Sigmoid colon (tissue), 7 donors: Measurements from ENCODE around the gene LAMB2. TPM values are rescaled to one million over a fixed set of nuclear protein-coding genes. Genes with fewer than 3 reads are reported as not detected.
A peak's percentile ranks its signal among the peaks of the same experiment; 100 is the strongest.

Experiments
- DNase-seq: peaks from one replicate; pipeline ENCODE4 v3.0.0-alpha.2; 2019
- H3K27ac ChIP-seq, 4 donors: fragments of 200-600 bp; sonication (generic); one replicate each; pipeline ENCODE4 v1.5.1; 2016 to 2019; ENCODE audit warnings: mild to moderate bottlenecking in 1 of 4
- H3K27me3 ChIP-seq, 3 donors: fragments of 200-600 bp; sonication (generic); one replicate each; pipeline ENCODE4 v1.5.1; 2019; ENCODE audit warnings: mild to moderate bottlenecking in 1 of 3
- H3K36me3 ChIP-seq, 4 donors: fragments of 200-600 bp; sonication (generic); one replicate each; pipeline ENCODE4 v1.5.1; 2016 to 2019
- H3K4me1 ChIP-seq, 4 donors: fragments of 200-600 bp; sonication (generic); one replicate each; pipeline ENCODE4 v1.5.1; 2017 to 2019
- H3K4me3 ChIP-seq, 4 donors: fragments of 200-600 bp; sonication (generic); one replicate each; pipeline ENCODE4 v1.5.1; 2017 to 2019; ENCODE audit warnings: mild to moderate bottlenecking in 2 of 4, moderate library complexity in 1 of 4
- H3K9me3 ChIP-seq, 4 donors: fragments of 200-600 bp in 3 of 4; sonication (generic) in 3 of 4; one replicate each; pipeline versions ENCODE4 v1.5.1 to v1.6.1; 2013 to 2019
- EP300 ChIP-seq, 4 donors: sonication (generic); formaldehyde crosslinking; IDR thresholded peaks; one replicate each; pipeline ENCODE4 v1.6.1; 2017; ENCODE audit warnings: antibody characterized with exemption in 4 of 4
- POLR2A ChIP-seq, 2 donors: fragments of 450-650 bp; IDR thresholded peaks; one replicate each; pipeline ENCODE4 v1.6.1; 2016; ENCODE audit warnings: antibody characterized with exemption in 2 of 2, mild to moderate bottlenecking in 2 of 2, moderate library complexity in 2 of 2
- POLR2AphosphoS5 ChIP-seq, 4 donors: sonication (generic); formaldehyde crosslinking; IDR thresholded peaks; one replicate each; pipeline ENCODE4 v1.6.1; 2017; ENCODE audit warnings: antibody characterized with exemption in 4 of 4
- WGBS, 2 donors: extraction: QIAGEN DNeasy Blood & Tissue Kit; methylation state at CpG; one replicate each; pipeline ENCODE4 v1.1.7; 2013; 5-methylcytosine and 5-hydroxymethylcytosine counted together
- intact Hi-C: fragments of 100-400 bp; cut with DNase I; formaldehyde crosslinking; loops from one replicate; pipeline ENCODE4 v1.15.1; 2023
- polyA plus RNA-seq, 3 donors: library from polyadenylated mRNA; stranded (reverse); fragments of 200-250 nt; gene quantifications; one replicate each; pipeline ENCODE4 v1.2.3, GENCODE V29; 2013
- total RNA-seq, 4 donors: library from RNA; depleted of rRNA; stranded (reverse); fragments of >200 nt; gene quantifications; one replicate each; pipeline ENCODE4 v1.1.0, GENCODE V29; 2016
- TF ChIP-seq, protein P1 (sequence below), 4 experiments: fragments of 450-650 bp in 3 of 4; fragments of 200-600 bp in 1 of 4; IDR thresholded peaks; one replicate each; pipeline ENCODE4 v1.5.1; 2016 to 2019; ENCODE audit warnings: antibody characterized with exemption in 4 of 4, mild to moderate bottlenecking in 3 of 4, moderate library complexity in 2 of 4
- donor health status: healthy with polysubstance abuse.
- donor health status: Bipolar disorder and iron deficiency.
- donor health status: healthy.

The LAMB2 gene
- total and polyA plus RNA-seq, 7 donors = 10.2 to 612 (median 252) TPM

DNA sequence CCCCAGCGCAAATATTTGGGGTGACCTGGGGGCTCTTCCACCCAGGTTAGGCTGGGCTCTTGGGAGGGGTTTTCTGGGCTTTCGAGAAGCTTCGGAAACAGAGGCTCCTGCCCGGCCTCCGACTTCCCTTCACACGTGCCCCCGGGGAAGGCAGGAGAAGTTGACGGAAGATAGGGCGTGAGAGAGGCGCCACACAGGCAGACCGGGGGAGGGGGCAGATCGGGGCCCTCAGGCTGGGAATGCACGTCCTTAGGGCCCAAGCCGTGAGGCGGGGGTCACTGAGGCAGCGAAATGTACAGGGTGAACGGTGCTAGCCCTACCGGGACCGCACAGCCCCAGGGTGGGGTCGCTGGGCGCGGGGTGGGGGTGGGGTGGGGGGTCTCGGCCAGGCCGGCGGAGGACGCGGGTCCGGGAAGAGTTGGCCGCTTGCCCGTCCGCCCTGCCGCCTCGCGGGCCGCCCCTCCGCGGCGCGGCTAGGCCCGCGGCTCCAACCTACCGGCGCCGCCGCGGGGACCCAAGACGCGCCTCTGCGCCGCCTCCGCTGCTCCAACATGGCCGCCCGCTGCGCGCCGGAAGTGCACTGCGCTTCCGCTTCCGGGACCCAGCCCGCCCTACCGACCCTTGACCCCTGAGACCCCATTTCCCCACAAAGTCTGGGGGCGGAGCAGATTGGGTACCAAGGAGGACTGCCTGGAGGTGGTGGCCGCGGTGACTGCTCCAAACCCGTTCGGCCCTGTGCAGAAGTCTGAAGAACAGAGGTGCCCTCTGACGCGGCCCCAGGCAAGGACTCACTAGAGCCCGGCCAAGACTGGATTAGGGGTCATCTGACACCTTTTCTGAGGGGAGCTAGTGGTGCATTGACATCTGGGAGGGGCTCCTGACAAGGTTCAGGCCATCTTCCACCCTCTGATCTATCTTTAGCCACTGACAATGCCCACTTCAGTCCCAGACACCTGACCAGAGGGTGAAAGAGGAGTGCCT lies 33.2 kb upstream of the LAMB2 start, which contains the start of gene CCDC71:
Gene CCDC71 (minus strand): TSS at position 561 of the 981 bp plus-strand sequence. CDS start 2,123 bp downstream, outside the sequence.
- peak; percentile 86 for DNase-seq
- peak; percentile 67 to 94 (median 83) for TF ChIP-seq POLR2AphosphoS5 (IDR thresholded peaks at IDR 0.05)
- no peak for TF ChIP-seq EP300 (IDR thresholded peaks at IDR 0.05)
- TF ChIP-seq, protein P1, sequence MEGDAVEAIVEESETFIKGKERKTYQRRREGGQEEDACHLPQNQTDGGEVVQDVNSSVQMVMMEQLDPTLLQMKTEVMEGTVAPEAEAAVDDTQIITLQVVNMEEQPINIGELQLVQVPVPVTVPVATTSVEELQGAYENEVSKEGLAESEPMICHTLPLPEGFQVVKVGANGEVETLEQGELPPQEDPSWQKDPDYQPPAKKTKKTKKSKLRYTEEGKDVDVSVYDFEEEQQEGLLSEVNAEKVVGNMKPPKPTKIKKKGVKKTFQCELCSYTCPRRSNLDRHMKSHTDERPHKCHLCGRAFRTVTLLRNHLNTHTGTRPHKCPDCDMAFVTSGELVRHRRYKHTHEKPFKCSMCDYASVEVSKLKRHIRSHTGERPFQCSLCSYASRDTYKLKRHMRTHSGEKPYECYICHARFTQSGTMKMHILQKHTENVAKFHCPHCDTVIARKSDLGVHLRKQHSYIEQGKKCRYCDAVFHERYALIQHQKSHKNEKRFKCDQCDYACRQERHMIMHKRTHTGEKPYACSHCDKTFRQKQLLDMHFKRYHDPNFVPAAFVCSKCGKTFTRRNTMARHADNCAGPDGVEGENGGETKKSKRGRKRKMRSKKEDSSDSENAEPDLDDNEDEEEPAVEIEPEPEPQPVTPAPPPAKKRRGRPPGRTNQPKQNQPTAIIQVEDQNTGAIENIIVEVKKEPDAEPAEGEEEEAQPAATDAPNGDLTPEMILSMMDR (IDR thresholded peaks at IDR 0.05) = no peak
- TF ChIP-seq POLR2A (IDR thresholded peaks at IDR 0.05) = peak in 1 of 2 donors; percentile 12
- H3K27ac ChIP-seq = peak within 1 kb of the TSS; percentile 85 to 92 (median 88)
- peaks cover 0 to 32% (median 27%) of the 10 kb centered on the region in 4 donors for H3K4me1 ChIP-seq
- no peaks in the 10 kb centered on the region for H3K27me3 ChIP-seq
- peak within 1 kb of the TSS; percentile 79 to 96 (median 86) for H3K4me3 ChIP-seq
- intact Hi-C loops = loop anchor here (5.0 kb wide), 1 partner anchor 34 kb away; the partner anchor contains the start of gene LAMB2
- peaks cover 0 to 18% (median 11%) of the 10 kb centered on the region in 4 donors for H3K36me3 ChIP-seq
- H3K9me3 ChIP-seq = no peaks in the 10 kb centered on the region
- 5 to 6% methylated on average over 69 of the region's 69 CpGs for WGBS, 2 donors

DNA sequence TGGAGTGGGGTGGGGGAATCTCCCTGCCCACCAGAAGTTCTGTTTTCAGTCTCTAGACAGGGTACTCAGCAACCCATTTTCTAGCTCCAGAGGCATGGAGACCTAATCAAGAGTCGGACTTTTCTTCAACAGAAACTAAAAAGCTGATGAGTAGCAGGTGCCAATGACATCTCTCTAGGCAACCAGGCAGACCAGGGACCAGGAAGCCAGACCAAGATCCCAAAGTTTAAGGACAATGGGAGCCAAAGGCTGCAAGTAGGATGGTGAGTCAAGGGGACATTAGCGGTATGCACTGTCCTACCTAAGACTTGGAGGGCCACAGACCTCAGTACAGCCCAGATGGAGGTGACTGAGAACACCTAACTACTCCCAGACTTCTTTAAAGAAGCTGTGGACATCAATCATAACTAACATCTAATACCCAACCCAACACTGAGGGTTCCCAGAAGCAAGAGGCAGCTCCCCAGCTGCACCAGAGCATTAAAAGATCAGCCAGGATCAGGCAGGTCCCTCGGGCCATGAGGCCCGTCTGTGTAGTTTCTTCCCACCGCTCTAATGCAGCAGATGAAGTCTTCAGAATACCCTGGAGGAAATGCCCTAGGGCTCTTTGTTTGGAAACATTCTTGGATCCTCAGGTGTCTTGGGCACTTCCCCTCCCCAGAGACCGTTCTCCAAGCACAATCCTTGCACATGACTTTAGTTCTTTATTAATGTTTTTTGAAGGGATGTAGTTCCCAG lies 32.3 kb upstream of the LAMB2 start:
- Histone ChIP-seq H3K27me3 (no peaks in the 10 kb centered on the region), H3K4me1 (peaks cover 0 to 23% (median 19%) of the 10 kb centered on the region in 4 donors), H3K36me3 (peaks cover 0 to 18% (median 11%) of the 10 kb centered on the region in 4 donors), H3K27ac (peak overlapping the region; percentile 85 to 92 (median 88)), H3K9me3 (no peaks in the 10 kb centered on the region), H3K4me3 (peak overlapping the region; percentile 79 to 96 (median 86))
- TF ChIP-seq EP300 (IDR thresholded peaks at IDR 0.05) (no peak), POLR2A (IDR thresholded peaks at IDR 0.05) (no peak), POLR2AphosphoS5 (IDR thresholded peaks at IDR 0.05) (no peak)
- TF ChIP-seq, protein P1 (IDR thresholded peaks at IDR 0.05) = no peak
- DNase-seq = no peak
- WGBS, 2 donors = 40 to 59% methylated on average over 6 of the region's 6 CpGs
- intact Hi-C loops = loop anchor here (5.0 kb wide), 1 partner anchor 33 kb away; the partner anchor contains the start of gene LAMB2

DNA sequence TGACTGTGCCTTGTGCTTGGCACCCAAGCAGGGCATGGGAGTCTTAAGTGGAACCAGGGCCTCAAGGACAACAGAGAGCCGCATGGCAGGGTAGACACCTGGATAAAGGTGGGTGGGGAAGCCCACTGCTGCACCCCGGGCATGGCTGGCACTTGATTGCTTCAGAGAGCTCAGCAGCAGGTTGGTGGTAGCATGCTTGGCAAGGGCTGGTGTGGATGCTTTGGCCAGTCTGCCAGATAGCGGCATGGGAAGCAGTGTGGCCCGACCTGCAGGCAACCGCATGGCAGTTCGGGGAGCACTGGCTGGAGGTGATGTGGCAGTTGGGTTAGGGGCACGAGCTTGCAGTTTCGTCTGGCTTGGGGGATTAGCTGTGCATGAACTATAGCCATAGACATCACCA lies 30.8 kb upstream of the LAMB2 start:
- DNase-seq = no peak
- H3K4me1 ChIP-seq = peaks cover 0 to 23% (median 18%) of the 10 kb centered on the region in 4 donors
- peaks cover 0 to 18% (median 11%) of the 10 kb centered on the region in 4 donors for H3K36me3 ChIP-seq
- no peaks in the 10 kb centered on the region for H3K9me3 ChIP-seq
- no peak overlapping the region for H3K4me3 ChIP-seq
- H3K27me3 ChIP-seq = no peaks in the 10 kb centered on the region
- intact Hi-C loops = no loop called here
- no peak overlapping the region for H3K27ac ChIP-seq
- 95 to 97% methylated on average over 8 of the region's 8 CpGs for WGBS, 2 donors
- TF ChIP-seq POLR2A (IDR thresholded peaks at IDR 0.05) = no peak
- TF ChIP-seq EP300 (IDR thresholded peaks at IDR 0.05) = no peak
- no peak for TF ChIP-seq POLR2AphosphoS5 (IDR thresholded peaks at IDR 0.05)
- TF ChIP-seq, protein P1 (IDR thresholded peaks at IDR 0.05) = no peak

DNA sequence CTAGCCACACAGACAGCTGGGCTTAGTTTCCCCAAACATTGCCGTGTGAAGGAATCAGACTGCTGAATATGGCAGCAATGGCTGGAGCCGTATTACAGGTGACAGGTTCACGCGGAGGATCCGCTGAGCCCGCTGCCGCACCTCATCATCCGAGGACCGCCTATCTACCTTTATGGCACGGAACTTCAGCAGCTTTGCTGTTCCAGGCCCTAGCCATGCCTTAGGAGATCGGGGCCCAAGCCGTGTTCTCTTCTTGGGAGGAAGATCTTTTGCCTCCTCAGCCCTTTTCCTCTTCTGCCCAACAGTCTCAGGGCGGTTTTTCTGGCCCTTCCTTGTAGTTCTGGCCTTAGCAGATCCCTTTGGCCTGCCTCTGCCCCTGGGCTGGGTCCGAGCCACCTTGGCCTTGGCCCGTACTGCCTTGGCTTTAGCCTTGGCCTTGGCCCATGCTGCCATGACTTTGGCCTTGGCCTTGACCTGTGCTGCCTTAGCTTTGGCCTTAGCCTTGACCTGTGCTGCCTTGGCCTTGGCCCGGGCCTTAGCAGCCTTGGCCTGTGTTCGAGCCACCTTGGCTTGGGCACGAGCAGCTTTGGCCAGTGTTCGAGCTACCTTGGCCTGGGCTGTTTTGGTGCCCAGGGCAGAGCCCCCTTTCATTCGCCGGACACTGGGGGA lies 30.0 kb upstream of the LAMB2 start:
- Histone ChIP-seq H3K4me1 (peaks cover 0 to 23% (median 18%) of the 10 kb centered on the region in 4 donors), H3K4me3 (no peak overlapping the region), H3K27ac (no peak overlapping the region), H3K27me3 (no peaks in the 10 kb centered on the region), H3K36me3 (peaks cover 0 to 18% (median 11%) of the 10 kb centered on the region in 4 donors), H3K9me3 (no peaks in the 10 kb centered on the region)
- WGBS, 2 donors = 97% methylated on average over 21 of the region's 21 CpGs
- DNase-seq = no peak
- intact Hi-C loops = no loop called here
- TF ChIP-seq POLR2A (IDR thresholded peaks at IDR 0.05) (no peak), EP300 (IDR thresholded peaks at IDR 0.05) (no peak), POLR2AphosphoS5 (IDR thresholded peaks at IDR 0.05) (no peak)
- TF ChIP-seq, protein P1 (IDR thresholded peaks at IDR 0.05) = no peak
